ENCODE results near the gene TRPM4. TPM values are rescaled to one million over a fixed set of nuclear protein-coding genes. Genes with fewer than 3 reads are reported as not detected.
A peak's percentile ranks its signal among the peaks of the same experiment; 100 is the strongest.
"Not testable (repeated sequence)": the region's sequence is repeated elsewhere in the genome, so short reads cannot be mapped to it uniquely, and the experiment has no call there.

Gene TRPM4
- total RNA-seq, 1 experiment from 2014 or later = 30.0 TPM

GRCh38 chr19:49222011-49222410 is 64.4 kb downstream of the TRPM4 start:
- H3K9me2 ChIP-seq (replicated peaks; ENCODE audit: low read length) = no peaks in the 10 kb centered on the region
- no peak overlapping the region for H2AFZ ChIP-seq (ENCODE audit: low read length)
- no peaks in the 10 kb centered on the region for H3K27me3 ChIP-seq (ENCODE audit: low read length)
- H3K4me3 ChIP-seq (ENCODE audit: low read length) = no peak overlapping the region
- no peaks in the 10 kb centered on the region for H3F3A ChIP-seq (ENCODE audit: low read length, unreplicated experiment)
- no peak overlapping the region for H3K4me2 ChIP-seq (ENCODE audit: low read length)
- ATAC-seq (no peak), DNase-seq (no peak)
- H3K9ac ChIP-seq (ENCODE audit: low read length) = no peak overlapping the region
- H4K20me1 ChIP-seq (ENCODE audit: low read length) = no peaks in the 10 kb centered on the region
- no TSS peak for BruUV-seq (replicated peaks)
- ChIA-PET POLR2A (ENCODE audit: unreplicated experiment) (no interaction called here), CTCF (interaction anchor here (0.6 to 1.2 kb wide), 2 partner anchors 71 to 125 kb away, joined by 4 to 13 read pairs; no protein-coding TSS in a partner anchor)
- H3K9me3 ChIP-seq (ENCODE audit: low read length) = no peaks in the 10 kb centered on the region
- H3K4me1 ChIP-seq (ENCODE audit: insufficient read depth, low read length) = no peaks in the 10 kb centered on the region
- H3K27ac ChIP-seq (ENCODE audit: low read length) = no peak overlapping the region
- H3K79me2 ChIP-seq (ENCODE audit: low read length) = no peaks in the 10 kb centered on the region
- intact Hi-C loops (cut with micrococcal nuclease) = no loop called here
- no peaks in the 10 kb centered on the region for H3K36me3 ChIP-seq (ENCODE audit: low read depth, low read length)
- TF ChIP-seq EZH2 (IDR thresholded peaks at IDR 0.05; ENCODE audit: low read length, unreplicated experiment) = no peak
- no peak for TF ChIP-seq CTCF (conservative IDR thresholded peaks at IDR 0.05; ENCODE audit: low read depth, low read length)
- no peak for TF ChIP-seq EZH2phosphoT487 (IDR thresholded peaks at IDR 0.05; ENCODE audit: borderline replicate concordance, low read length)

GRCh38 chr19:49222528-49222927 is 64.9 kb downstream of the TRPM4 start:
- Histone ChIP-seq H3K9ac (ENCODE audit: low read length) (no peak overlapping the region), H3K9me3 (ENCODE audit: low read length) (no peaks in the 10 kb centered on the region), H3K79me2 (ENCODE audit: low read length) (no peaks in the 10 kb centered on the region), H3K4me2 (ENCODE audit: low read length) (no peak overlapping the region), H3F3A (ENCODE audit: low read length, unreplicated experiment) (no peaks in the 10 kb centered on the region), H3K9me2 (replicated peaks; ENCODE audit: low read length) (no peaks in the 10 kb centered on the region), H4K20me1 (ENCODE audit: low read length) (no peaks in the 10 kb centered on the region), H3K27me3 (ENCODE audit: low read length) (no peaks in the 10 kb centered on the region), H3K27ac (ENCODE audit: low read length) (no peak overlapping the region), H3K36me3 (ENCODE audit: low read depth, low read length) (no peaks in the 10 kb centered on the region), H3K4me3 (ENCODE audit: low read length) (no peak overlapping the region), H2AFZ (ENCODE audit: low read length) (no peak overlapping the region), H3K4me1 (ENCODE audit: insufficient read depth, low read length) (no peaks in the 10 kb centered on the region)
- intact Hi-C loops (cut with micrococcal nuclease) = no loop called here
- POLR2A ChIA-PET (ENCODE audit: unreplicated experiment) = no interaction called here
- ATAC-seq (no peak), DNase-seq (no peak)
- no TSS peak for BruUV-seq (replicated peaks)
- CTCF ChIA-PET = no interaction called here
- TF ChIP-seq EZH2phosphoT487 (IDR thresholded peaks at IDR 0.05; ENCODE audit: borderline replicate concordance, low read length) (no peak), EZH2 (IDR thresholded peaks at IDR 0.05; ENCODE audit: low read length, unreplicated experiment) (no peak), CTCF (conservative IDR thresholded peaks at IDR 0.05; ENCODE audit: low read depth, low read length) (no peak)

DNA sequence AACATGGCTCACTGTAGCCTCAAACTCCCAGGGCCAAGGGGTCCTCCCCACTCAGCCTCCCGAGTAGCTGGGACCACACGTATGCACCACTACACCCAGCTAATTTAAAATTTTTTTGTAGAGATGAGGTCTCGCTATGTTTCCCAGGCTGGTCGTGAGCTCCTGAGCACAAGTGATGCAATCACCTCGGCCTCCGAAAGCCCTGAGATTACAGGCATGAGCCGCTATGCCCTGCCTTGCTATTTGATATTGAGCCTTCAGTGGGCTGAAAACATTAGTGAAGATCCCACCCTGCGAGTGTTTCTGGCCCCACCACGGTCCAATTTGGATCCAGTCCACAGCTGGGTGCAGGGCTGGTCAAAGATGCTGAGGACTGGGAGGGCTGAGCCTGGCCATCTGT is 65.9 kb downstream of the TRPM4 start:
- POLR2A ChIA-PET (ENCODE audit: unreplicated experiment) = no interaction called here
- no peaks in the 10 kb centered on the region for H3F3A ChIP-seq (ENCODE audit: low read length, unreplicated experiment)
- no peak for ATAC-seq

DNA sequence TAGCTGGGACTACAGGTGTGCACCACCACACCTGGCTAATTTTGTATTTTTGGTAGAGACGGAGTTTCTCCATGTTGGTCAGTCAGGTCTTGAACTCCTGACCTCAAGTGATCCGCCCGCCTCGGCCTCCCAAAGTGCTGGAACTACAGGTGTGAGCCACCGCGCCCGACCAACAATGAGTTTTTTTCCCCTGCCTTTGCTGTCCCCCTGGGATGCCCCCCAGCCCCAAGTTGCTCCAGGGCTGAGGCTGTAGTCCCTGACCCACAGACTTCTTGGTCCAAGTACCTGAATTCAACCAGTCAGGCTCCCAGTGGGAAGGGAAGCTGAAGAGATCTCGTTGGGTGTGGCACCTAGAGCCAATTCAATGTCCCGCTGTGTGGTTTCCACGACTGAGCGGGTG is 66.8 kb downstream of the TRPM4 start:
- intact Hi-C loops (cut with micrococcal nuclease) = not testable (repeated sequence)
- peak overlapping the region; percentile 59 for H3K4me2 ChIP-seq (ENCODE audit: low read length)

More for the DNA sequence above, 65.9 kb downstream of the TRPM4 start:
- BruUV-seq (replicated peaks) = no TSS peak
- no peak for DNase-seq
- H4K20me1 ChIP-seq (ENCODE audit: low read length) = no peaks in the 10 kb centered on the region
- no peak for TF ChIP-seq CTCF (conservative IDR thresholded peaks at IDR 0.05; ENCODE audit: low read depth, low read length)
- no peak for TF ChIP-seq EZH2 (IDR thresholded peaks at IDR 0.05; ENCODE audit: low read length, unreplicated experiment)
- no peak for TF ChIP-seq EZH2phosphoT487 (IDR thresholded peaks at IDR 0.05; ENCODE audit: borderline replicate concordance, low read length)
- intact Hi-C loops (cut with micrococcal nuclease) = no loop called here
- H3K9me3 ChIP-seq (ENCODE audit: low read length) = no peaks in the 10 kb centered on the region
- CTCF ChIA-PET = no interaction called here
- H3K9ac ChIP-seq (ENCODE audit: low read length) = no peak overlapping the region
- no peaks in the 10 kb centered on the region for H3K27me3 ChIP-seq (ENCODE audit: low read length)
- H3K9me2 ChIP-seq (replicated peaks; ENCODE audit: low read length) = no peaks in the 10 kb centered on the region
- H3K36me3 ChIP-seq (ENCODE audit: low read depth, low read length) = no peaks in the 10 kb centered on the region
- H3K79me2 ChIP-seq (ENCODE audit: low read length) = no peaks in the 10 kb centered on the region
- no peak overlapping the region for H3K27ac ChIP-seq (ENCODE audit: low read length)
- no peak overlapping the region for H2AFZ ChIP-seq (ENCODE audit: low read length)
- no peak overlapping the region for H3K4me2 ChIP-seq (ENCODE audit: low read length)
- no peak overlapping the region for H3K4me3 ChIP-seq (ENCODE audit: low read length)
- no peaks in the 10 kb centered on the region for H3K4me1 ChIP-seq (ENCODE audit: insufficient read depth, low read length)

More for the DNA sequence above, 66.8 kb downstream of the TRPM4 start:
- H3K27me3 ChIP-seq (ENCODE audit: low read length); H3F3A ChIP-seq (ENCODE audit: low read length, unreplicated experiment); H3K79me2 ChIP-seq (ENCODE audit: low read length); H3K36me3 ChIP-seq (ENCODE audit: low read depth, low read length); H3K4me1 ChIP-seq (ENCODE audit: insufficient read depth, low read length); H4K20me1 ChIP-seq (ENCODE audit: low read length); H3K27ac ChIP-seq (ENCODE audit: low read length); POLR2A ChIA-PET (ENCODE audit: unreplicated experiment); H3K9me3 ChIP-seq (ENCODE audit: low read length); BruUV-seq (replicated peaks); DNase-seq; H3K9ac ChIP-seq (ENCODE audit: low read length); H3K9me2 ChIP-seq (replicated peaks; ENCODE audit: low read length): not testable (repeated sequence)
- Histone ChIP-seq H2AFZ (ENCODE audit: low read length) (peak overlapping the region; percentile 82), H3K4me3 (ENCODE audit: low read length) (peak overlapping the region; percentile 31; the same call in 1 of the 2 replicates)
- ATAC-seq = peak; percentile 48
- CTCF ChIA-PET = interaction anchor here (1.4 kb wide), 1 partner anchor 25 kb away, joined by 6 read pairs; no protein-coding TSS in a partner anchor

Data from PC-3 (cell line).